Measurements from ENCODE around the gene LRP4. TPM values are rescaled to one million over a fixed set of nuclear protein-coding genes. Genes with fewer than 3 reads are reported as not detected.

The LRP4 gene
- total and polyA plus RNA-seq, 2 of the 8 experiments (the other 6 are each of a cell fraction or from before 2014, with no cell fraction given) = 5.4 to 22.1 TPM

- no peak overlapping the region for H2BK12ac ChIP-seq (ENCODE audit: low read depth, low read length)
- no peak overlapping the region for H3K4me2 ChIP-seq (ENCODE audit: insufficient read depth in 1 of 2, low read depth in 2 of 2, low read length in 2 of 2)
- TF ChIP-seq JUN (IDR thresholded peaks at IDR 0.05; ENCODE audit: low read depth, low read length) = no peak
- TF ChIP-seq RNF2 (IDR thresholded peaks at IDR 0.05; ENCODE audit: borderline replicate concordance, low read depth, low read length, missing control alignments, poor library complexity, severe bottlenecking) = no peak
- TF ChIP-seq RBBP5 (IDR thresholded peaks at IDR 0.05; ENCODE audit: borderline replicate concordance, low read depth, low read length) = no peak
- TF ChIP-seq ATF2 (IDR thresholded peaks at IDR 0.05; ENCODE audit: low read length) = no peak
- no peak for TF ChIP-seq EZH2 (IDR thresholded peaks at IDR 0.05; ENCODE audit: low read depth, low read length, severe bottlenecking)
- no peak for TF ChIP-seq ATF3 (IDR thresholded peaks at IDR 0.05; ENCODE audit: insufficient read depth, low read depth, low read length)
- TF ChIP-seq CHD2 (IDR thresholded peaks at IDR 0.05; ENCODE audit: low read length) = no peak
- TF ChIP-seq E2F6 (IDR thresholded peaks at IDR 0.05) = no peak
These were observed 60.7 kb downstream of the LRP4 start for GRCh38 chr11:46857666-46858065.

More at GRCh38 chr11:46857666-46858065, 60.7 kb downstream of the LRP4 start:
- Histone ChIP-seq H4K20me1 (replicated peaks in 1 of 2; ENCODE audit: control insufficient read depth in 1 of 2, insufficient read depth in 2 of 2, low read length in 2 of 2) (peaks cover 0 to 2% of the 10 kb centered on the region in 2 experiments), H2BK15ac (ENCODE audit: low read length) (no peak overlapping the region), H3K23me2 (ENCODE audit: low read depth, low read length) (no peaks in the 10 kb centered on the region), H3K4ac (replicated peaks; ENCODE audit: insufficient read length, low read depth, low read length) (no peak overlapping the region), H2BK5ac (ENCODE audit: low read depth, low read length) (no peak overlapping the region), H3K79me1 (ENCODE audit: low read depth, low read length) (no peaks in the 10 kb centered on the region), H2BK20ac (ENCODE audit: low read length) (no peak overlapping the region), H3K4me1 (replicated peaks in 1 of 4; ENCODE audit: control insufficient read depth in 3 of 4, insufficient read depth in 4 of 4, low read length in 3 of 4) (no peaks in the 10 kb centered on the region), H3K79me2 (ENCODE audit: control insufficient read depth in 1 of 2, insufficient read depth in 2 of 2, low read length in 2 of 2) (no peaks in the 10 kb centered on the region), H3K4me3 (ENCODE audit: extremely low read depth in 1 of 4, insufficient read depth in 2 of 4, low read depth in 3 of 4, low read length in 4 of 4) (no peak overlapping the region), H3K36me3 (ENCODE audit: control insufficient read depth in 2 of 4, insufficient read depth in 4 of 4, low read length in 3 of 4) (peaks cover 0 to 25% (median 10%) of the 10 kb centered on the region in 4 experiments; a peak in 6 of 8 replicates), H4K5ac (ENCODE audit: insufficient read length, low read depth, low read length) (no peak overlapping the region), H4K91ac (replicated peaks; ENCODE audit: insufficient read length, low read length) (no peak overlapping the region), H2AFZ (ENCODE audit: low read length) (no peak overlapping the region), H3K18ac (ENCODE audit: extremely low read depth, low read length) (no peak overlapping the region), H3K27me3 (replicated peaks in 1 of 4; ENCODE audit: control insufficient read depth in 3 of 4, extremely low read depth in 1 of 4, insufficient read depth in 3 of 4, low read length in 3 of 4) (no peaks in the 10 kb centered on the region), H3K23ac (ENCODE audit: insufficient read length) (no peak overlapping the region), H3K14ac (ENCODE audit: insufficient read length) (no peak overlapping the region), H3K9ac (replicated peaks in 1 of 4; ENCODE audit: extremely low read depth in 1 of 4, low read depth in 3 of 4, low read length in 3 of 4) (no peak overlapping the region), H3K56ac (replicated peaks; ENCODE audit: insufficient read length, low read depth, low read length) (no peak overlapping the region), H3K27ac (ENCODE audit: low read depth, low read length) (no peak overlapping the region), H3K9me3 (ENCODE audit: insufficient read depth in 2 of 2, low read depth in 1 of 2, low read length in 1 of 2) (no peaks in the 10 kb centered on the region), H4K8ac (ENCODE audit: extremely low read depth, insufficient read depth, low read length) (no peak overlapping the region), H2BK120ac (replicated peaks; ENCODE audit: low read depth, low read length) (no peak overlapping the region), H2AK5ac (ENCODE audit: low read depth, low read length) (no peak overlapping the region)
- DNase-seq (ENCODE audit: low read depth in 1 of 2, low spot score in 2 of 2) (no peak), FAIRE-seq (no peak)
- ChIA-PET POLR2A (ENCODE audit: partially characterized antibody) (interaction anchor here (1.2 kb wide), 1 partner anchor 142 kb away, joined by 3 read pairs; no protein-coding TSS in a partner anchor), CTCF (ENCODE audit: partially characterized antibody) (no interaction called here)
- WGBS, 2 experiments (ENCODE audit: extremely low coverage in 1 of 2, insufficient coverage in 1 of 2, insufficient read length in 1 of 2, insufficient replicate concordance in 2 of 2, low coverage in 1 of 2, low lambda C conversion rate in 2 of 2, missing lambda C conversion rate in 1 of 2) = 91% methylated on average over 4 of the region's 4 CpGs; no CpG with 5 or more reads in 1 of the 2 experiments
